ENCODE measurements around the gene YIPF1. TPM values are rescaled to one million over a fixed set of nuclear protein-coding genes. Genes with fewer than 3 reads are reported as not detected.
A peak's percentile ranks its signal among the peaks of the same experiment; 100 is the strongest.

The YIPF1 gene
- total RNA-seq, 1 donor from 2014 or later: 25.7 TPM

DNA sequence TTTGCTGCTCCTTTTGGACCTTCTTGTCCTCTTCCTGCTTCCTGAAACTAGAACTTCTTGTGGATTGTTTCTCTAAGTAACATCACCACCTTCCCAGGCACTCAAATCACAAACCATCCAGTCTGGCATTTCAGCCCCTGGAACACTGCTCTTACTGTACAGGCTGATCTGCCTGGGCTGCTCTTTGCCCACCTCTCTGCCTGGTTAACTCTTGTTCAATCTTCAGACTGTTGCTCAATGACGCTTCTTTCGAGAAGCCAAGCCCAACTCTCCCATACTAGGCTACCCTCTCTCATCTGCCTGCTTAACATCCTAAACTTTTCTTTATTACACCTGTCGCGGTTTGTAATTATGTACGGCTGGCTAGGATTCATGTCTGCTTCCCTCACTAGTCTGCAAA, 5.0 kb upstream of the YIPF1 start:
- Mint-ChIP-seq H3K27ac (ENCODE audit: unreplicated experiment) (no peak overlapping the region), H3K9me3 (no peaks in the 10 kb centered on the region), H3K4me1 (peaks cover 9% of the 10 kb centered on the region), H3K27me3 (ENCODE audit: low read depth) (no peaks in the 10 kb centered on the region), H3K36me3 (ENCODE audit: low read depth) (no peaks in the 10 kb centered on the region), H3K4me3 (no peak overlapping the region)
- TF ChIP-seq, protein P1, sequence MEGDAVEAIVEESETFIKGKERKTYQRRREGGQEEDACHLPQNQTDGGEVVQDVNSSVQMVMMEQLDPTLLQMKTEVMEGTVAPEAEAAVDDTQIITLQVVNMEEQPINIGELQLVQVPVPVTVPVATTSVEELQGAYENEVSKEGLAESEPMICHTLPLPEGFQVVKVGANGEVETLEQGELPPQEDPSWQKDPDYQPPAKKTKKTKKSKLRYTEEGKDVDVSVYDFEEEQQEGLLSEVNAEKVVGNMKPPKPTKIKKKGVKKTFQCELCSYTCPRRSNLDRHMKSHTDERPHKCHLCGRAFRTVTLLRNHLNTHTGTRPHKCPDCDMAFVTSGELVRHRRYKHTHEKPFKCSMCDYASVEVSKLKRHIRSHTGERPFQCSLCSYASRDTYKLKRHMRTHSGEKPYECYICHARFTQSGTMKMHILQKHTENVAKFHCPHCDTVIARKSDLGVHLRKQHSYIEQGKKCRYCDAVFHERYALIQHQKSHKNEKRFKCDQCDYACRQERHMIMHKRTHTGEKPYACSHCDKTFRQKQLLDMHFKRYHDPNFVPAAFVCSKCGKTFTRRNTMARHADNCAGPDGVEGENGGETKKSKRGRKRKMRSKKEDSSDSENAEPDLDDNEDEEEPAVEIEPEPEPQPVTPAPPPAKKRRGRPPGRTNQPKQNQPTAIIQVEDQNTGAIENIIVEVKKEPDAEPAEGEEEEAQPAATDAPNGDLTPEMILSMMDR (conservative IDR thresholded peaks at IDR 0.05): no peak
- no peak for DNase-seq (ENCODE audit: low read depth, low spot score)

DNA sequence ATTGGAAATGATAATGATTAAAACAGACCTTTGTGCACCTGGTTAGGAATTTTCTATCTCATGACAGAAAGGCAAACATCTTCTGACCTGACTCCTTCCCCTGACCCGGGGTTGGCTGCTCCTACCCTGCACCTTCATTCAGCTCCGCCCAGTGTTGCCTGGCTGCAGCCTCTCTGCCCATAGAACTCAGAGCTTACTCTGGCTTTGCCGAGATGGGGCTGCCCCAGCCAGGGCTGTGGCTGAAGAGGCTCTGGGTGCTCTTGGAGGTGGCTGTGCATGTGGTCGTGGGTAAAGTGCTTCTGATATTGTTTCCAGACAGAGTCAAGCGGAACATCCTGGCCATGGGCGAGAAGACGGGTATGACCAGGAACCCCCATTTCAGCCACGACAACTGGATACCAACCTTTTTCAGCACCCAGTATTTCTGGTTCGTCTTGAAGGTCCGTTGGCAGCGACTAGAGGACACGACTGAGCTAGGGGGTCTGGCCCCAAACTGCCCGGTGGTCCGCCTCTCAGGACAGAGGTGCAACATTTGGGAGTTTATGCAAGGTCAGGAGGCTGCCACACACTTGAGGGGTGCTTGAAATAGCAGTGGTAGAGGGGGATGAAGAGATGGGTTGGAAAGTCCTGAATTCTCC, 4.5 kb upstream of the YIPF1 start, which contains the start of gene DIO1:
Gene DIO1, plus strand, starts transcription at position 189 of the 638 bp plus-strand sequence. Its CDS starts 24 bp downstream, at position 213.
- no peaks in the 10 kb centered on the region for H3K9me3 Mint-ChIP-seq
- TF ChIP-seq, protein P1 (conservative IDR thresholded peaks at IDR 0.05): no peak
- peak within 1 kb of the TSS; percentile 28 for H3K4me3 Mint-ChIP-seq
- no peak for DNase-seq (ENCODE audit: low read depth, low spot score)
- no peaks in the 10 kb centered on the region for H3K27me3 Mint-ChIP-seq (ENCODE audit: low read depth)
- no peaks in the 10 kb centered on the region for H3K36me3 Mint-ChIP-seq (ENCODE audit: low read depth)
- peaks cover 12% of the 10 kb centered on the region for H3K4me1 Mint-ChIP-seq
- H3K27ac Mint-ChIP-seq (ENCODE audit: unreplicated experiment): no peak within 1 kb of the TSS

DNA sequence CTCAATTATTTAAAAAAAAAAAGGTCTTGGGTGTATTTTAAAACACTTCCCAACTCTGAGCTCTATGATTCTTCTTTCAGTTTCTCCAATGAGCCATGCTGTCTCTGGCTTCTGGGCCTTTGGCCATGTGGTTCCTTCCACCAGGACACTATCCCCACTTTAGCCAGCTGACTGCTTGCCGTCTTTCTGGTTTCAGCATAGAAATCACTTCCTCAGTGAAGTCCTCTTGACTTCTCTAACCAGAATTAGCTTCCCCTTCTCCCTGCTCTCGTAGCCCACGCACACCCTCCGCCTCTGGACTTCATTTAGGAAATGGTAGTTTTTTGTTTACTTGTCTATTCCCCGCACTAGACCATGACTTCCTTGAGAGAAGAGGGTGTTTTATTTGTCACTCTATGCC, 3.3 kb upstream of the YIPF1 start:
- no peak for DNase-seq (ENCODE audit: low read depth, low spot score)
- Mint-ChIP-seq H3K36me3 (ENCODE audit: low read depth) (no peaks in the 10 kb centered on the region), H3K9me3 (no peaks in the 10 kb centered on the region), H3K4me3 (peak overlapping the region; percentile 28), H3K27ac (ENCODE audit: unreplicated experiment) (no peak overlapping the region), H3K27me3 (ENCODE audit: low read depth) (no peaks in the 10 kb centered on the region), H3K4me1 (peaks cover 20% of the 10 kb centered on the region)
- TF ChIP-seq, protein P1 (conservative IDR thresholded peaks at IDR 0.05): no peak

DNA sequence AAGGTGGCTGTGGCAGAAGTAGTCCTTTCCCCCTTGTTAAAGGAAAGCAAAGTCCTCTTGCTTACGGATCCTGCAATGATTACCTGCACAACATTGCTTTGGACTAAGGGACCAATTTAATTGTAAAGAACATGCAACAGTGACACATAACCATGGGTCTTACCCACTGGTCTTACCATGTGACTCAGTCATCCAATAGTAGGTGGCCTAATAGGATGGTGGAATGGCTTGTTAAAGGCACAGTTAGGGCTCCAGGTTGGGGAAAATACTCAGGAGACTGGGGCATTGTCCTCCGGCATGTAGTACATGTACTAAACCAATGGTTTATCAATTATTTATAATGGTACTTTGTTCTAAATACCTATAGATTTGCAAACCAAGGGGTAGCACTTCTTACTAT, 2.1 kb upstream of the YIPF1 start:
- Mint-ChIP-seq H3K4me1 (peaks cover 23% of the 10 kb centered on the region), H3K4me3 (no peak overlapping the region), H3K27ac (ENCODE audit: unreplicated experiment) (no peak overlapping the region), H3K36me3 (ENCODE audit: low read depth) (no peaks in the 10 kb centered on the region), H3K9me3 (no peaks in the 10 kb centered on the region), H3K27me3 (ENCODE audit: low read depth) (no peaks in the 10 kb centered on the region)
- TF ChIP-seq, protein P1 (conservative IDR thresholded peaks at IDR 0.05): no peak
- no peak for DNase-seq (ENCODE audit: low read depth, low spot score)

DNA sequence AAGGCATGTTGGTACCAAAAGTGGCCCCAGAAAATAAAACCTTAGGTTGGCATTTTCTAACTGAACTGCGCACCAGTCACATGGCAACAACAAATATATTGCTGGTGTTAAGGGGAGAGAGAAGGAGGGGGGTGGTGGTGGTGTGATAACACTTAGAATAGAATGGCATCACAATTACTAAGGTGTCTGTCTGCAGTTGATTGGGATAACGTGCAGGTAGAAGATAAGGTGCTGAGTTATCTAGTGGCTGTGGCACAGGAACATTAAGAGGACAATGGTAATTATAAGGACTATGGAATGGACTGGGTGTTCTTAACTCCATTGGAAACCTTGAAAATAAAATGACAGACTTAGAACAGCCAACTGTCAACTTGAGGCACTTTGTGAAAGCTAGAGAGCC, 1.4 kb upstream of the YIPF1 start:
- TF ChIP-seq, protein P1 (conservative IDR thresholded peaks at IDR 0.05): no peak
- Mint-ChIP-seq H3K27me3 (ENCODE audit: low read depth) (no peaks in the 10 kb centered on the region), H3K36me3 (ENCODE audit: low read depth) (no peaks in the 10 kb centered on the region), H3K4me3 (peak overlapping the region; percentile 95), H3K27ac (ENCODE audit: unreplicated experiment) (no peak overlapping the region), H3K9me3 (no peaks in the 10 kb centered on the region), H3K4me1 (peaks cover 23% of the 10 kb centered on the region)
- DNase-seq (ENCODE audit: low read depth, low spot score): no peak

Measured in neural crest cell (in vitro differentiated cells).